HEK293 (cell line): ENCODE results near the gene CCDC12.

ENCODE experiments used
- CTCF ChIA-PET: fragments of 350-600 bp; formaldehyde crosslinking; extraction: SDS; loops from one replicate; lab custom pipeline; 2021; ENCODE audit warnings: antibody characterized with exemption; lab: Yijun Ruan, JAX
- POLR2A ChIA-PET: fragments of 300-600 bp; formaldehyde crosslinking; extraction: SDS; loops from one replicate; lab custom pipeline; 2020; ENCODE audit warnings: antibody characterized with exemption, inconsistent platforms; lab: Yijun Ruan, JAX
- H3K27ac ChIP-seq: fragments of 200-500 bp; sonication (Bioruptor generic); 2 replicates; pipeline ENCODE4 v1.5.1; 2014; ENCODE audit warnings: low read depth, low read length, control low read depth, inconsistent platforms; ENCODE audit errors: extremely low read depth
- H3K36me3 ChIP-seq, 2 experiments: fragments of 200-500 bp in 1 of 2; sonication (Bioruptor generic) in 1 of 2; 1 replicate in 1 of 2; 2 replicates in 1 of 2; pipeline ENCODE4 v1.5.1; 2014 to 2017; ENCODE audit warnings: inconsistent platforms in 2 of 2, low read length in 2 of 2; ENCODE audit not compliant: control insufficient read depth in 2 of 2, insufficient read depth in 1 of 2
- H3K4me1 ChIP-seq: fragments of 200-500 bp; sonication (Bioruptor generic); 2 replicates; pipeline ENCODE4 v1.5.1; 2014; ENCODE audit warnings: mild to moderate bottlenecking, low read length, inconsistent platforms; ENCODE audit not compliant: control insufficient read depth, insufficient read depth
- H3K4me3 ChIP-seq: 2 replicates; pipeline ENCODE4 v1.5.1; 2011; ENCODE audit warnings: low read depth, mild to moderate bottlenecking, control low read depth, low read length, moderate library complexity
- H3K9me3 ChIP-seq: fragments of 200-500 bp; sonication (Bioruptor generic); 2 replicates; pipeline ENCODE4 v1.5.1; 2014; ENCODE audit warnings: low read depth, low read length, inconsistent platforms; ENCODE audit not compliant: control insufficient read depth, insufficient read depth
- BCL11A ChIP-seq: fragments of 450-650 bp; formaldehyde crosslinking; IDR thresholded peaks from 2 replicates; pipeline ENCODE4 v1.5.1; 2016; ENCODE audit warnings: low read depth, missing biosample characterization, missing genetic modification characterization
- GLI2 ChIP-seq: fragments of 450-650 bp; formaldehyde crosslinking; IDR thresholded peaks from 2 replicates; pipeline ENCODE4; 2017; ENCODE audit warnings: missing biosample characterization, missing genetic modification characterization, low read depth, borderline replicate concordance
- YY2 ChIP-seq: fragments of 450-650 bp; formaldehyde crosslinking; IDR thresholded peaks from 2 replicates; pipeline ENCODE4 v1.5.1; 2016; ENCODE audit warnings: missing biosample characterization, missing genetic modification characterization
- ZBTB1 ChIP-seq: fragments of 450-650 bp; formaldehyde crosslinking; IDR thresholded peaks from 2 replicates; pipeline ENCODE4 v1.5.1; 2016; ENCODE audit warnings: missing biosample characterization, missing genetic modification characterization
- ZFP3 ChIP-seq: fragments of 450-650 bp; formaldehyde crosslinking; IDR thresholded peaks from 2 replicates; pipeline ENCODE4 v1.5.1; 2016; ENCODE audit warnings: low read depth, missing biosample characterization, missing genetic modification characterization
- ZNF2 ChIP-seq: fragments of 450-650 bp; formaldehyde crosslinking; IDR thresholded peaks from 2 replicates; pipeline ENCODE4 v1.5.1; 2016; ENCODE audit warnings: missing biosample characterization, missing genetic modification characterization
- ZNF221 ChIP-seq: fragments of 450-650 bp; formaldehyde crosslinking; IDR thresholded peaks from 2 replicates; pipeline ENCODE4 v1.5.1; 2017; ENCODE audit warnings: missing biosample characterization, missing genetic modification characterization, borderline replicate concordance
- ZNF223 ChIP-seq: fragments of 450-650 bp; formaldehyde crosslinking; IDR thresholded peaks from 2 replicates; pipeline ENCODE4 v1.5.1; 2016; ENCODE audit warnings: missing biosample characterization, missing genetic modification characterization
- ZNF335 ChIP-seq: fragments of 450-650 bp; formaldehyde crosslinking; conservative IDR thresholded peaks from 2 replicates; pipeline ENCODE4 v1.5.1; 2016; ENCODE audit warnings: missing biosample characterization, missing genetic modification characterization
- ZNF354C ChIP-seq: fragments of 450-650 bp; formaldehyde crosslinking; IDR thresholded peaks from 2 replicates; pipeline ENCODE4 v1.5.1; 2016; ENCODE audit warnings: missing biosample characterization, missing genetic modification characterization, low read depth, borderline replicate concordance
- ZNF521 ChIP-seq: fragments of 450-650 bp; formaldehyde crosslinking; IDR thresholded peaks from 2 replicates; pipeline ENCODE4 v1.5.1; 2017; ENCODE audit warnings: missing biosample characterization, mild to moderate bottlenecking, missing genetic modification characterization
- ZNF529 ChIP-seq: fragments of 450-650 bp; formaldehyde crosslinking; IDR thresholded peaks from 2 replicates; pipeline ENCODE4 v1.5.1; 2017; ENCODE audit warnings: missing genetic modification characterization, missing biosample characterization; ENCODE audit not compliant: insufficient replicate concordance
- ZNF544 ChIP-seq: fragments of 450-650 bp; formaldehyde crosslinking; IDR thresholded peaks from 2 replicates; pipeline ENCODE4 v1.5.0; 2017; ENCODE audit warnings: missing biosample characterization, missing genetic modification characterization
- ZNF548 ChIP-seq: fragments of 450-650 bp; formaldehyde crosslinking; IDR thresholded peaks from 2 replicates; pipeline ENCODE4 v1.5.1; 2016; ENCODE audit warnings: missing biosample characterization, missing genetic modification characterization
- ZNF629 ChIP-seq: fragments of 450-650 bp; formaldehyde crosslinking; IDR thresholded peaks from 2 replicates; pipeline ENCODE4 v1.5.1; 2017; ENCODE audit warnings: missing biosample characterization, missing genetic modification characterization
- ZNF660 ChIP-seq: fragments of 450-650 bp; IDR thresholded peaks from 2 replicates; pipeline ENCODE4 v1.5.1; 2018; ENCODE audit warnings: missing biosample characterization, mild to moderate bottlenecking, missing genetic modification characterization
- ZNF76 ChIP-seq: fragments of 450-650 bp; formaldehyde crosslinking; IDR thresholded peaks from 2 replicates; pipeline ENCODE4; 2016; ENCODE audit warnings: low read depth, missing biosample characterization, missing genetic modification characterization, borderline replicate concordance
- ZNF792 ChIP-seq: fragments of 450-650 bp; formaldehyde crosslinking; IDR thresholded peaks from 2 replicates; pipeline ENCODE4 v1.5.1; 2016; ENCODE audit warnings: missing biosample characterization, missing genetic modification characterization
- ZXDB ChIP-seq: fragments of 450-650 bp; formaldehyde crosslinking; IDR thresholded peaks from 2 replicates; pipeline ENCODE4 v1.5.1; 2016; ENCODE audit warnings: missing biosample characterization, missing genetic modification characterization
- TF ChIP-seq, protein P1 (sequence below): fragments of 450-650 bp; formaldehyde crosslinking; IDR thresholded peaks from 2 replicates; pipeline ENCODE4 v1.5.1; 2016; ENCODE audit warnings: missing biosample characterization, missing genetic modification characterization
- TF ChIP-seq, protein P2 (sequence below): fragments of 450-650 bp; formaldehyde crosslinking; IDR thresholded peaks from 2 replicates; pipeline ENCODE4 v1.5.1; 2017; ENCODE audit warnings: missing biosample characterization, missing genetic modification characterization
- TF ChIP-seq, protein P3 (sequence below): fragments of 450-650 bp; formaldehyde crosslinking; IDR thresholded peaks from 2 replicates; pipeline ENCODE4 v1.5.1; 2017; ENCODE audit warnings: missing biosample characterization, missing genetic modification characterization
- TF ChIP-seq, protein P4 (sequence below): fragments of 450-650 bp; formaldehyde crosslinking; IDR thresholded peaks from 2 replicates; pipeline ENCODE4 v1.5.1; 2016; ENCODE audit warnings: missing biosample characterization, missing genetic modification characterization, low read depth

The CCDC12 gene

DNA sequence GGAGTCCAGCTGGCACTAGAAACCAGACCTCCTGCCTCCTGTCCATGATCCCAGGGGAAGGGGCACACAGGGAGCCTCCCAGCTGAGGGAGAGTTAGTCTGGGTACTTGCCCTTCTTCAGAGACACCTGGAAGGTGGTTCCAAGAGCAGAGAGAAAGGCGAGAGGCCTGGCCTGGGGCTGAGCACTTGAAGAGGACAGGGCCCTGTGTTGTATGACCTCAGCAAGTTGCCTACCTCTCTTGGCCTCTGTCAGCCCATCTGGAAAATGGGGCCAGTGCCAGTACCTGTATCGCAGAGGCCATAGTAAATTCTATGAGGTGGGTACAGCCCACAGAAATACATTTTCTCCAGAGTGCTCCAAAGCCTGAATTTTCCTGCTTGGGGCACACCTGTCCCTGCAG, 79.5 kb downstream of the CCDC12 start:
- CTCF ChIA-PET: no interaction called here
- POLR2A ChIA-PET: no interaction called here
- no peak overlapping the region for H3K27ac ChIP-seq
- TF ChIP-seq ZNF2 (tag by site-specific recombination): no peak
- TF ChIP-seq ZNF521 (tag by site-specific recombination): no peak
- no peak for TF ChIP-seq ZFP3
- TF ChIP-seq, protein P1, sequence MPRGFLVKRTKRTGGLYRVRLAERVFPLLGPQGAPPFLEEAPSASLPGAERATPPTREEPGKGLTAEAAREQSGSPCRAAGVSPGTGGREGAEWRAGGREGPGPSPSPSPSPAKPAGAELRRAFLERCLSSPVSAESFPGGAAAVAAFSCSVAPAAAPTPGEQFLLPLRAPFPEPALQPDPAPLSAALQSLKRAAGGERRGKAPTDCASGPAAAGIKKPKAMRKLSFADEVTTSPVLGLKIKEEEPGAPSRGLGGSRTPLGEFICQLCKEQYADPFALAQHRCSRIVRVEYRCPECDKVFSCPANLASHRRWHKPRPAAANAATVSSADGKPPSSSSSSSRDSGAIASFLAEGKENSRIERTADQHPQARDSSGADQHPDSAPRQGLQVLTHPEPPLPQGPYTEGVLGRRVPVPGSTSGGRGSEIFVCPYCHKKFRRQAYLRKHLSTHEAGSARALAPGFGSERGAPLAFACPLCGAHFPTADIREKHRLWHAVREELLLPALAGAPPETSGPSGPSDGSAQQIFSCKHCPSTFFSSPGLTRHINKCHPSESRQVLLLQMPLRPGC: no peak
- TF ChIP-seq, protein P2, sequence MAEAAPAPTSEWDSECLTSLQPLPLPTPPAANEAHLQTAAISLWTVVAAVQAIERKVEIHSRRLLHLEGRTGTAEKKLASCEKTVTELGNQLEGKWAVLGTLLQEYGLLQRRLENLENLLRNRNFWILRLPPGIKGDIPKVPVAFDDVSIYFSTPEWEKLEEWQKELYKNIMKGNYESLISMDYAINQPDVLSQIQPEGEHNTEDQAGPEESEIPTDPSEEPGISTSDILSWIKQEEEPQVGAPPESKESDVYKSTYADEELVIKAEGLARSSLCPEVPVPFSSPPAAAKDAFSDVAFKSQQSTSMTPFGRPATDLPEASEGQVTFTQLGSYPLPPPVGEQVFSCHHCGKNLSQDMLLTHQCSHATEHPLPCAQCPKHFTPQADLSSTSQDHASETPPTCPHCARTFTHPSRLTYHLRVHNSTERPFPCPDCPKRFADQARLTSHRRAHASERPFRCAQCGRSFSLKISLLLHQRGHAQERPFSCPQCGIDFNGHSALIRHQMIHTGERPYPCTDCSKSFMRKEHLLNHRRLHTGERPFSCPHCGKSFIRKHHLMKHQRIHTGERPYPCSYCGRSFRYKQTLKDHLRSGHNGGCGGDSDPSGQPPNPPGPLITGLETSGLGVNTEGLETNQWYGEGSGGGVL: no peak
- no peak for TF ChIP-seq BCL11A (tag by site-specific recombination)
- no peak for TF ChIP-seq YY2 (tag by site-specific recombination)
- TF ChIP-seq ZBTB1: no peak
- no peak for TF ChIP-seq ZNF76 (tag by site-specific recombination)
- no peak for TF ChIP-seq ZNF544 (tag by site-specific recombination)
- no peak for TF ChIP-seq ZXDB
- no peak for TF ChIP-seq ZNF792 (tag by site-specific recombination)
- TF ChIP-seq, protein P3, sequence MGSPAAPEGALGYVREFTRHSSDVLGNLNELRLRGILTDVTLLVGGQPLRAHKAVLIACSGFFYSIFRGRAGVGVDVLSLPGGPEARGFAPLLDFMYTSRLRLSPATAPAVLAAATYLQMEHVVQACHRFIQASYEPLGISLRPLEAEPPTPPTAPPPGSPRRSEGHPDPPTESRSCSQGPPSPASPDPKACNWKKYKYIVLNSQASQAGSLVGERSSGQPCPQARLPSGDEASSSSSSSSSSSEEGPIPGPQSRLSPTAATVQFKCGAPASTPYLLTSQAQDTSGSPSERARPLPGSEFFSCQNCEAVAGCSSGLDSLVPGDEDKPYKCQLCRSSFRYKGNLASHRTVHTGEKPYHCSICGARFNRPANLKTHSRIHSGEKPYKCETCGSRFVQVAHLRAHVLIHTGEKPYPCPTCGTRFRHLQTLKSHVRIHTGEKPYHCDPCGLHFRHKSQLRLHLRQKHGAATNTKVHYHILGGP (tag by site-specific recombination): no peak
- TF ChIP-seq ZNF629 (tag by site-specific recombination): no peak
- TF ChIP-seq ZNF529 (tag by site-specific recombination): no peak
- TF ChIP-seq ZNF660 (tag by site-specific recombination): no peak
- TF ChIP-seq, protein P4, sequence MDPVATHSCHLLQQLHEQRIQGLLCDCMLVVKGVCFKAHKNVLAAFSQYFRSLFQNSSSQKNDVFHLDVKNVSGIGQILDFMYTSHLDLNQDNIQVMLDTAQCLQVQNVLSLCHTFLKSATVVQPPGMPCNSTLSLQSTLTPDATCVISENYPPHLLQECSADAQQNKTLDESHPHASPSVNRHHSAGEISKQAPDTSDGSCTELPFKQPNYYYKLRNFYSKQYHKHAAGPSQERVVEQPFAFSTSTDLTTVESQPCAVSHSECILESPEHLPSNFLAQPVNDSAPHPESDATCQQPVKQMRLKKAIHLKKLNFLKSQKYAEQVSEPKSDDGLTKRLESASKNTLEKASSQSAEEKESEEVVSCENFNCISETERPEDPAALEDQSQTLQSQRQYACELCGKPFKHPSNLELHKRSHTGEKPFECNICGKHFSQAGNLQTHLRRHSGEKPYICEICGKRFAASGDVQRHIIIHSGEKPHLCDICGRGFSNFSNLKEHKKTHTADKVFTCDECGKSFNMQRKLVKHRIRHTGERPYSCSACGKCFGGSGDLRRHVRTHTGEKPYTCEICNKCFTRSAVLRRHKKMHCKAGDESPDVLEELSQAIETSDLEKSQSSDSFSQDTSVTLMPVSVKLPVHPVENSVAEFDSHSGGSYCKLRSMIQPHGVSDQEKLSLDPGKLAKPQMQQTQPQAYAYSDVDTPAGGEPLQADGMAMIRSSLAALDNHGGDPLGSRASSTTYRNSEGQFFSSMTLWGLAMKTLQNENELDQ (tag by site-specific recombination): no peak
- no peaks in the 10 kb centered on the region for H3K36me3 ChIP-seq
- H3K9me3 ChIP-seq: no peaks in the 10 kb centered on the region
- H3K4me3 ChIP-seq: no peak overlapping the region
- no peaks in the 10 kb centered on the region for H3K4me1 ChIP-seq

DNA sequence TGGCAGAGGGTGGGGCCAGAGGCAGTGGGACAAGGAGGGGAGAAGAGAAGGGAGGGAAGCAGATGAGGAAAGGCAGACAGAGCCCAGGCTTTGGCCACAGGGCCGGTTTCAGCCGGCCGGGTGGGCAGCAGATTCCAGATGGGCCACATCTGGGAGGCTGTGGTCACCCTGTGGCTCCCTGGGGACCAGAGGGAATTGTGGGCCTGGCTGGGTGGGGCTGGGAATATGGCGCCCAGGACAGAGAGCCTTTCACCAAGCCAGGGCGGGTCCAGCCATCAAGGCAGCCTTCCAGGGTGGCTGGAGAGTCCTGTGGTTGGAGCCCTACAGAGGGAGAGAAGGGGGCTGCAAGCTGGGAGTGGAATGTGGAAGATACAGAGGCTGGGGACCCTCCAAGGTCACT, 80.2 kb downstream of the CCDC12 start:
- ChIA-PET POLR2A (no interaction called here), CTCF (interaction anchor here (1.1 to 2.3 kb wide), 5 partner anchors 16 to 193 kb away, joined by 3 to 23 read pairs (median 8); no protein-coding TSS in a partner anchor)
- TF ChIP-seq ZNF335 (tag by site-specific recombination) (no peak), ZNF548 (tag by site-specific recombination) (no peak), ZNF223 (no peak), GLI2 (tag by site-specific recombination) (no peak), ZNF221 (tag by site-specific recombination) (no peak), ZNF354C (tag by site-specific recombination) (no peak)
- Histone ChIP-seq H3K27ac (no peak overlapping the region), H3K4me3 (no peak overlapping the region), H3K9me3 (no peaks in the 10 kb centered on the region), H3K4me1 (no peaks in the 10 kb centered on the region), H3K36me3 (no peaks in the 10 kb centered on the region)
